ENCODE measurements around the gene ZNF729.

DNA sequence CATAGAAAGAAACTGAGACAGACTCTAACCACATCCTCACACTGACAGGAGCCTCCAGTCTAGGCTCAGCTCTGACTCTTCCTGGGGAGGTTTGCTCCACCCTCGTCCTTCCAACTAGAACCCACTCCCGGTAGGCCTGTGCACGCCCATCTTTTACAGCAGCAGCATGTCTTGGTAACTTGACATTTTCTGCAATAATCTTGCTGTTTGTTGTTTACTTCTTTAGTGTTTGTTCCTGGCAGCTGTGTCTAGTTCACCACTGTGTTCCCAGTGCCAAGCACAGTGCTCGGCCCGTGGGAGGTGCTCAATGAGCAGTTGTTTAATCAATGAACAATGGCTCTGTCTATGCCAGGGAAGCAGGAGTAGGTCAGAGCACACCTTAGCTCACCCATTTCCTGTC is 23.1 kb upstream of the ZNF729 start:
- TF ChIP-seq, protein P1, sequence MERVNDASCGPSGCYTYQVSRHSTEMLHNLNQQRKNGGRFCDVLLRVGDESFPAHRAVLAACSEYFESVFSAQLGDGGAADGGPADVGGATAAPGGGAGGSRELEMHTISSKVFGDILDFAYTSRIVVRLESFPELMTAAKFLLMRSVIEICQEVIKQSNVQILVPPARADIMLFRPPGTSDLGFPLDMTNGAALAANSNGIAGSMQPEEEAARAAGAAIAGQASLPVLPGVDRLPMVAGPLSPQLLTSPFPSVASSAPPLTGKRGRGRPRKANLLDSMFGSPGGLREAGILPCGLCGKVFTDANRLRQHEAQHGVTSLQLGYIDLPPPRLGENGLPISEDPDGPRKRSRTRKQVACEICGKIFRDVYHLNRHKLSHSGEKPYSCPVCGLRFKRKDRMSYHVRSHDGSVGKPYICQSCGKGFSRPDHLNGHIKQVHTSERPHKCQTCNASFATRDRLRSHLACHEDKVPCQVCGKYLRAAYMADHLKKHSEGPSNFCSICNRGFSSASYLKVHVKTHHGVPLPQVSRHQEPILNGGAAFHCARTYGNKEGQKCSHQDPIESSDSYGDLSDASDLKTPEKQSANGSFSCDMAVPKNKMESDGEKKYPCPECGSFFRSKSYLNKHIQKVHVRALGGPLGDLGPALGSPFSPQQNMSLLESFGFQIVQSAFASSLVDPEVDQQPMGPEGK (tag by site-specific recombination; IDR thresholded peaks at IDR 0.05) = no peak
- TF ChIP-seq, protein P2, sequence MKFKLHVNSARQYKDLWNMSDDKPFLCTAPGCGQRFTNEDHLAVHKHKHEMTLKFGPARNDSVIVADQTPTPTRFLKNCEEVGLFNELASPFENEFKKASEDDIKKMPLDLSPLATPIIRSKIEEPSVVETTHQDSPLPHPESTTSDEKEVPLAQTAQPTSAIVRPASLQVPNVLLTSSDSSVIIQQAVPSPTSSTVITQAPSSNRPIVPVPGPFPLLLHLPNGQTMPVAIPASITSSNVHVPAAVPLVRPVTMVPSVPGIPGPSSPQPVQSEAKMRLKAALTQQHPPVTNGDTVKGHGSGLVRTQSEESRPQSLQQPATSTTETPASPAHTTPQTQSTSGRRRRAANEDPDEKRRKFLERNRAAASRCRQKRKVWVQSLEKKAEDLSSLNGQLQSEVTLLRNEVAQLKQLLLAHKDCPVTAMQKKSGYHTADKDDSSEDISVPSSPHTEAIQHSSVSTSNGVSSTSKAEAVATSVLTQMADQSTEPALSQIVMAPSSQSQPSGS (tag by site-specific recombination; IDR thresholded peaks at IDR 0.05; ENCODE audit: low read depth) = no peak
- TF ChIP-seq ZNF37A (tag by site-specific recombination; IDR thresholded peaks at IDR 0.05) (no peak), CTCF (tag by site-specific recombination; IDR thresholded peaks at IDR 0.05) (no peak), ZIC2 (tag by site-specific recombination; IDR thresholded peaks at IDR 0.05) (no peak), ZNF776 (tag by site-specific recombination; IDR thresholded peaks at IDR 0.05; ENCODE audit: borderline replicate concordance) (no peak), ZNF423 (tag by site-specific recombination; IDR thresholded peaks at IDR 0.05) (no peak), SCRT1 (tag by site-specific recombination; IDR thresholded peaks at IDR 0.05; ENCODE audit: borderline replicate concordance) (no peak), ZNF623 (tag by site-specific recombination; IDR thresholded peaks at IDR 0.05) (no peak), ZNF600 (tag by site-specific recombination; IDR thresholded peaks at IDR 0.05) (no peak), ZNF112 (tag by site-specific recombination; IDR thresholded peaks at IDR 0.05) (no peak), ZNF530 (tag by site-specific recombination; IDR thresholded peaks at IDR 0.05; ENCODE audit: low read depth) (no peak), YY1 (tag by site-specific recombination; IDR thresholded peaks at IDR 0.05) (no peak)
- TF ChIP-seq, protein P3, sequence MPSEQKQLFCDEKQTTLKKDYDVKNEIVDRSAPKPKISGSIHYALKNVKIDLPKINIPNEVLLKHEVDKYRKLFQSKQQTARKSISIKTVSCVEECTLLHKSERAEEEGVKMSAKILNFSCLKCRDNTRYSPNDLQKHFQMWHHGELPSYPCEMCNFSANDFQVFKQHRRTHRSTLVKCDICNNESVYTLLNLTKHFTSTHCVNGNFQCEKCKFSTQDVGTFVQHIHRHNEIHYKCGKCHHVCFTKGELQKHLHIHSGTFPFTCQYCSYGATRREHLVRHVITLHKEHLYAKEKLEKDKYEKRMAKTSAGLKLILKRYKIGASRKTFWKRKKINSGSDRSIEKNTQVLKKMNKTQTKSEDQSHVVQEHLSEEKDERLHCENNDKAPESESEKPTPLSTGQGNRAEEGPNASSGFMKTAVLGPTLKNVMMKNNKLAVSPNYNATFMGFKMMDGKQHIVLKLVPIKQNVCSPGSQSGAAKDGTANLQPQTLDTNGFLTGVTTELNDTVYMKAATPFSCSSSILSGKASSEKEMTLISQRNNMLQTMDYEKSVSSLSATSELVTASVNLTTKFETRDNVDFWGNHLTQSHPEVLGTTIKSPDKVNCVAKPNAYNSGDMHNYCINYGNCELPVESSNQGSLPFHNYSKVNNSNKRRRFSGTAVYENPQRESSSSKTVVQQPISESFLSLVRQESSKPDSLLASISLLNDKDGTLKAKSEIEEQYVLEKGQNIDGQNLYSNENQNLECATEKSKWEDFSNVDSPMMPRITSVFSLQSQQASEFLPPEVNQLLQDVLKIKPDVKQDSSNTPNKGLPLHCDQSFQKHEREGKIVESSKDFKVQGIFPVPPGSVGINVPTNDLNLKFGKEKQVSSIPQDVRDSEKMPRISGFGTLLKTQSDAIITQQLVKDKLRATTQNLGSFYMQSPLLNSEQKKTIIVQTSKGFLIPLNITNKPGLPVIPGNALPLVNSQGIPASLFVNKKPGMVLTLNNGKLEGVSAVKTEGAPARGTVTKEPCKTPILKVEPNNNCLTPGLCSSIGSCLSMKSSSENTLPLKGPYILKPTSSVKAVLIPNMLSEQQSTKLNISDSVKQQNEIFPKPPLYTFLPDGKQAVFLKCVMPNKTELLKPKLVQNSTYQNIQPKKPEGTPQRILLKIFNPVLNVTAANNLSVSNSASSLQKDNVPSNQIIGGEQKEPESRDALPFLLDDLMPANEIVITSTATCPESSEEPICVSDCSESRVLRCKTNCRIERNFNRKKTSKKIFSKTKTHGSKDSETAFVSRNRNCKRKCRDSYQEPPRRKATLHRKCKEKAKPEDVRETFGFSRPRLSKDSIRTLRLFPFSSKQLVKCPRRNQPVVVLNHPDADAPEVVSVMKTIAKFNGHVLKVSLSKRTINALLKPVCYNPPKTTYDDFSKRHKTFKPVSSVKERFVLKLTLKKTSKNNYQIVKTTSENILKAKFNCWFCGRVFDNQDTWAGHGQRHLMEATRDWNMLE (tag by site-specific recombination; conservative IDR thresholded peaks at IDR 0.05; ENCODE audit: low read depth) = no peak
